B cell (primary cell): Measurements from ENCODE around the gene BRDT. TPM values are rescaled to one million over a fixed set of nuclear protein-coding genes. Genes with fewer than 3 reads are reported as not detected.

Experiments used
- ATAC-seq: fragments of 200-7000 bp; cut with Tn5 transposase; one replicate; pipeline ENCODE4 v1.10.0; 2021; ENCODE audit warnings: low read depth, mild to moderate bottlenecking, moderate number of reproducible peaks, moderate library complexity
- CTCF ChIA-PET: fragments of 350-600 bp; sonication (Branson Sonifier 250); formaldehyde crosslinking; loops from one replicate; lab custom pipeline; 2021; ENCODE audit warnings: antibody characterized with exemption, inconsistent platforms; lab: Charles Lee
- POLR2A ChIA-PET: fragments of 350-600 bp; sonication (Branson Sonifier 250); formaldehyde crosslinking; loops from one replicate; lab custom pipeline; 2021; ENCODE audit warnings: antibody characterized with exemption; lab: Charles Lee
- DNase-seq: peaks from one replicate; pipeline ENCODE4 v3.0.0; 2013
- H2AFZ ChIP-seq: 2 replicates; pipeline ENCODE4 v1.6.1; 2012; ENCODE audit warnings: mild to moderate bottlenecking, low read depth, low read length; ENCODE audit not compliant: insufficient read depth, poor library complexity, severe bottlenecking
- H3K27ac ChIP-seq, 2 donors: 1 replicate in 1 of 2; 2 replicates in 1 of 2; pipeline ENCODE4 v1.5.1; 2012 to 2013; ENCODE audit warnings: low read length in 2 of 2, mild to moderate bottlenecking in 2 of 2, moderate library complexity in 1 of 2
- H3K27me3 ChIP-seq, 4 experiments: fragments of 200-600 bp in 1 of 4; sonication (generic) in 1 of 4; replicated peaks in 1 of 4; 1 replicate in 2 of 4; 2 replicates in 2 of 4; pipeline versions ENCODE4 v1.6.1 to v1.7.0; 2013 to 2016; ENCODE audit warnings: low read length in 3 of 4, mild to moderate bottlenecking in 2 of 4, mixed read lengths in 1 of 4, moderate library complexity in 1 of 4; ENCODE audit not compliant: insufficient read depth in 4 of 4, control insufficient read depth in 3 of 4; ENCODE audit errors: control extremely low read depth in 1 of 4
- H3K36me3 ChIP-seq, 2 experiments: replicated peaks in 1 of 2; 1 replicate in 1 of 2; 2 replicates in 1 of 2; pipeline versions ENCODE4 v1.6.1 to v1.7.1; 2013; ENCODE audit warnings: low read length in 1 of 2; ENCODE audit not compliant: insufficient read depth in 2 of 2, control insufficient read depth in 1 of 2; ENCODE audit errors: control extremely low read depth in 1 of 2, extremely low read depth in 1 of 2
- H3K4me1 ChIP-seq, 2 donors: fragments of 200-600 bp in 1 of 2; sonication (generic) in 1 of 2; 1 replicate in 1 of 2; 2 replicates in 1 of 2; pipeline versions ENCODE4 v1.5.1 to v1.6.1; 2013 to 2017; ENCODE audit warnings: low read length in 2 of 2; ENCODE audit not compliant: control insufficient read depth in 2 of 2, insufficient read depth in 2 of 2
- H3K4me2 ChIP-seq: replicated peaks from 2 replicates; pipeline ENCODE3; 2012; ENCODE audit warnings: mild to moderate bottlenecking, low read depth, low read length; ENCODE audit not compliant: poor library complexity, severe bottlenecking
- H3K4me3 ChIP-seq, 5 experiments: fragments of 200-600 bp in 1 of 5; sonication (generic) in 1 of 5; 1 replicate in 3 of 5; 2 replicates in 2 of 5; pipeline versions ENCODE4 v1.5.1 to v1.7.0; 2011 to 2016; ENCODE audit warnings: low read length in 4 of 5, mild to moderate bottlenecking in 4 of 5, low read depth in 2 of 5, control low read depth in 1 of 5, moderate library complexity in 1 of 5; ENCODE audit not compliant: insufficient read depth in 1 of 5; ENCODE audit errors: control extremely low read depth in 1 of 5, extremely low read depth in 1 of 5
- H3K79me2 ChIP-seq: fragments of 200-600 bp; sonication (generic); one replicate; pipeline ENCODE4 v1.6.0; 2016; ENCODE audit warnings: low read length; ENCODE audit not compliant: control insufficient read depth, insufficient read depth
- H3K9ac ChIP-seq: fragments of 200-600 bp; sonication (generic); 2 replicates; pipeline ENCODE4 v1.6.1; 2017; ENCODE audit warnings: mild to moderate bottlenecking, low read length, moderate library complexity
- H3K9me3 ChIP-seq, 3 donors: one replicate each; pipeline versions ENCODE4 v1.6.1 to v1.7.1; 2013; ENCODE audit warnings: low read length in 2 of 3; ENCODE audit not compliant: control insufficient read depth in 2 of 3, insufficient read depth in 1 of 3; ENCODE audit errors: control extremely low read depth in 1 of 3
- H4K20me1 ChIP-seq: 2 replicates; pipeline ENCODE4 v1.6.0; 2012; ENCODE audit warnings: mild to moderate bottlenecking, low read length; ENCODE audit not compliant: insufficient read depth, control insufficient read depth, poor library complexity, severe bottlenecking
- H3K27ac Mint-ChIP-seq: one replicate; pipeline ENCODE4 v1.8.0; 2021; ENCODE audit warnings: mixed read lengths
- H3K27me3 Mint-ChIP-seq: one replicate; pipeline ENCODE4 v1.8.0; 2021; ENCODE audit warnings: mixed read lengths
- H3K4me1 Mint-ChIP-seq: one replicate; pipeline ENCODE4 v1.8.0; 2021; ENCODE audit warnings: mixed read lengths
- H3K4me3 Mint-ChIP-seq: one replicate; pipeline ENCODE4 v1.8.0; 2021; ENCODE audit warnings: mixed read lengths
- H3K9me3 Mint-ChIP-seq: one replicate; pipeline ENCODE4 v1.8.0; 2022; ENCODE audit warnings: mixed read lengths; ENCODE audit not compliant: insufficient read depth
- CTCF ChIP-seq: fragments of 200-600 bp; IDR thresholded peaks from one replicate; pipeline ENCODE4 v1.8.0; 2022; ENCODE audit warnings: antibody characterized with exemption, mild to moderate bottlenecking
- EZH2 ChIP-seq: IDR thresholded peaks from 2 replicates; pipeline ENCODE4 v1.6.1; 2012; ENCODE audit warnings: borderline replicate concordance, low read depth, mild to moderate bottlenecking, moderate library complexity, low read length; ENCODE audit not compliant: insufficient read depth, poor library complexity, severe bottlenecking
- WGBS: methylation state at CpG from one replicate; pipeline ENCODE4 v1.1.5; 2013; ENCODE audit warnings: missing lambda C conversion rate; ENCODE audit not compliant: insufficient coverage; 5-methylcytosine and 5-hydroxymethylcytosine counted together
- intact Hi-C: fragments of 100-400 bp; cut with micrococcal nuclease; formaldehyde crosslinking; loops from one replicate; pipeline ENCODE4 v1.10.0; 2022
- polyA minus RNA-seq: library from RNA; depleted of rRNA, polyadenylated mRNA; stranded (reverse); fragments of >200 nt; gene quantifications from 2 replicates; pipeline ENCODE4 v1.2.3, GENCODE V29; 2012
- polyA plus RNA-seq: library from polyadenylated mRNA; depleted of rRNA; stranded (reverse); fragments of >200 nt; gene quantifications from 2 replicates; pipeline ENCODE4 v1.2.3, GENCODE V29; 2012
- total RNA-seq, 2 donors: library from RNA; stranded (reverse); fragments of 120-200 nt in 1 of 2; gene quantifications; 1 replicate in 1 of 2; 2 replicates in 1 of 2; pipeline versions ENCODE4 v1.2.3 to v1.2.4, GENCODE V29; 2013 to 2022

BRDT gene
- not detected in 2 replicates for total RNA-seq
- total RNA-seq (2013): not detected
- not detected in 2 replicates for polyA plus RNA-seq
- not detected in 2 replicates for polyA minus RNA-seq

- no peaks in the 10 kb centered on the region for H3K4me1 ChIP-seq
- H3K4me3 ChIP-seq: no peak within 1 kb of the TSS
- no peaks in the 10 kb centered on the region for H3K79me2 ChIP-seq
- Mint-ChIP-seq H3K9me3 (no peaks in the 10 kb centered on the region), H3K4me1 (no peaks in the 10 kb centered on the region), H3K4me3 (no peak within 1 kb of the TSS), H3K27me3 (peaks cover 12% of the 10 kb centered on the region), H3K27ac (no peak within 1 kb of the TSS)
- H3K27me3 ChIP-seq: no peaks in the 10 kb centered on the region
- no peak for ATAC-seq
- no peak within 1 kb of the TSS for H3K9ac ChIP-seq
- WGBS: 96% methylated on average over 21 of the region's 23 CpGs
- no peaks in the 10 kb centered on the region for H3K36me3 ChIP-seq
- H4K20me1 ChIP-seq: no peaks in the 10 kb centered on the region
- no peak within 1 kb of the TSS for H3K4me2 ChIP-seq
- H2AFZ ChIP-seq: peak within 1 kb of the TSS; percentile 33
- intact Hi-C loops: no loop called here
- ChIA-PET CTCF (no interaction called here), POLR2A (no interaction called here)
- no peak for DNase-seq
- peaks cover 0 to 7% (median 0%) of the 10 kb centered on the region in 3 donors for H3K9me3 ChIP-seq
- no peak within 1 kb of the TSS for H3K27ac ChIP-seq
- TF ChIP-seq CTCF (no peak), EZH2 (no peak)
Measured at GRCh38 chr1:91949356-91949699, at the start of gene BRDT. Gene BRDT (plus strand): TSS chr1:91949401. CDS start chr1:91962755, 13,354 bp downstream.

GRCh38 chr1:91900562-91900961 is 48.6 kb upstream of the BRDT start:
- DNase-seq (no peak), ATAC-seq (no peak)
- peaks cover 19% of the 10 kb centered on the region for H3K27me3 Mint-ChIP-seq
- ChIA-PET POLR2A (no interaction called here), CTCF (no interaction called here)
- 100% methylated on average over 1 of the region's 1 CpG for WGBS
- H3K36me3 ChIP-seq: no peaks in the 10 kb centered on the region
- TF ChIP-seq CTCF: no peak
- TF ChIP-seq EZH2: no peak
- no peaks in the 10 kb centered on the region for H3K4me1 ChIP-seq
- H3K27ac ChIP-seq: no peak overlapping the region
- H3K9ac ChIP-seq: no peak overlapping the region
- no peaks in the 10 kb centered on the region for H4K20me1 ChIP-seq
- no peaks in the 10 kb centered on the region for H3K9me3 ChIP-seq
- intact Hi-C loops: no loop called here
- no peak overlapping the region for H3K27ac Mint-ChIP-seq
- no peaks in the 10 kb centered on the region for H3K9me3 Mint-ChIP-seq
- H3K4me1 Mint-ChIP-seq: no peaks in the 10 kb centered on the region
- no peak overlapping the region for H2AFZ ChIP-seq
- H3K27me3 ChIP-seq: peaks cover 0 to 3% (median 0%) of the 10 kb centered on the region in 4 experiments
- H3K4me2 ChIP-seq: no peak overlapping the region
- no peak overlapping the region for H3K4me3 Mint-ChIP-seq
- no peak overlapping the region for H3K4me3 ChIP-seq
- no peaks in the 10 kb centered on the region for H3K79me2 ChIP-seq
